Hematopoietic multipotent progenitor cell treated with erythropoietin and hydrocortisone succinate and interleukin-3 and kit ligand, for 8 days (in vitro differentiated cells): ENCODE measurements around the gene KCNJ5.

Experiments used
- DNase-seq: peaks from one replicate; pipeline ENCODE4 v3.0.0-alpha.2; 2015

KCNJ5 gene

DNA sequence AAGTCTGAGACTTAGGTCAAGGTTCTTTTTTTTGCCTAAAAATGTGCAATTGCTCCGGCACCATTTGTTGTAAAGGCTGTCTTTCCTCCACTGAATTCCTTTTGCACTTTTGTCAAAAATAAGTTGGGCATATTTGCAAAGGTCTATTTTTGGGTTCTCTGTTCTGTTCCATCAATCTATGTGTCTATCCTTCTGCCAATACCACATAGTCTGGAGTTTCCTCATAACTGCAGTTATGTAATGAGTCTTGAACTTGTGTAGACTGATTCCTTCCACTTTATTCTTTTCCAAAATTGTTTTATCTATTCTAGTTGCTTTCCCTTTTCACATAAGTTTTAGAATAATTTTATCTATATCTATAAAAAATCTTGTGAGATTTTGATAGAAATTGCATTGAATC is 6.7 kb downstream of the KCNJ5 start:
- DNase-seq = no peak

GRCh38 chr11:128898580-128899344 is 7.6 kb downstream of the KCNJ5 start:
- DNase-seq = no peak

GRCh38 chr11:128900468-128900867 is 9.3 kb downstream of the KCNJ5 start:
- DNase-seq = no peak

DNA sequence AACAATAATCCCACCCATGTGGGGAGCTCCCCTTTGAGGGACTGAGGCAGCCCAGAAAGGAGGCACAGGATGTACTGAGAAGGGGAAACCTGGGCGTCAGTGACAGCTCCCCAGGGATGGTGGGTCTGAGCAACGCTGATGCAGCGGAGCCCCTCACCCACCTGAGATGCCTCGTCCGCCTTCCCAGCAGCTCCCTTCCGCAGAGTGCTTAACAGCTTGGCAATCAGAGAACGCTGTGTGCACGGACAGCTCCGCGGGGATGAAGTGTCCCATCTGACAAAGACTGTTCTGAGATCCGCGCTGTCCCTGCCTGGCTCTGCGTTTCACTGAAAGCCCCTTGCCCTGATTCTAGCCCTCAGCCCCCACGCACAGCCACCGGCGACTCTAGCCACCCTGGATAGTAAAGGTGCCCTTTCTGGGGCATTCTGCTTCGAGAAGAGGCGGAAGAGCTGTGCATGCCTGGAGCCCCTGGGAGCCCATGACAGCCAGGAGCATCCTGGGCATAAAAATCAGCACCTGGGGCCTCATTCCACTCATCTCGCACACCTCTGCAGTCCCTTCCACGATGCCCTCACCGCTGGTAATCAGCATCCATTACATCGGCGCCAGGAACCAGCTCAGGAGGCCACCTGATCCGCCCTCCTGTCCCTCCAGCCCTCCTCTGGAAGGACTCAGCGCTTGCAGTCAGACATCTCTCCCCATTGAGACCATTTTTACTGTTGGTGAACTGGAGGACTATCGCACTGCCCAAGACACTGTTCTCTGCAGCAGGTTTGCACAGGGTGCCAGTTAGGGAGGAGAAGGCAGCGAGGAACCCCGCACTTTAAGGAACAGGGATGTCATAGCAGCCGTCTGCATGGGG is 10.7 kb downstream of the KCNJ5 start:
- DNase-seq = no peak

DNA sequence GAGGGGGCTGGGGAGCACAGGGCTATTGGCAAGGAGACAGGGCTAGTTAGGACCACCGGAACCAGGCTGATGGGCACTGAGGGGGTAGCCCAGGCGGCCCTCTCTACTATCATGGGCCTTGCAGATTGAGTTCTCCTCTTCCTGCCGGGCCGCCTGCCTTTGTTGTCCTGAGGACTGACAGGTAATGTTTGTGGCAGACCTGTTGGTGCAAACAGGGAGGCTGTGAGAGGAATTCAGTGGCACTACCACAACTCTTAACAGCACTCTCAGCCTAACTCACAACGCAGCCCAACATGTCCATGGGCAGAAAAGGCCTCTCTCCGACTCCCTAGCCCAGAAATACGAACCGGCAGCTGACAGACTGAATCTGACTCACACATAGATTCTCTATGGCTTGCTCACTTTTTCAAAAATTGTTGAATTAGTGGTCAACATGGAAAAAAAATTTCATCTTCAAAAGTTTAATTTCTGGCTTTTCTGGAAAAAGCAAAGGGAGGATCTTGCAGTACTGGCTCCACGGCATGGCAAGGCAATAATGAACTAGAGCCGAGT is 11.4 kb downstream of the KCNJ5 start:
- DNase-seq = no peak

- DNase-seq = no peak
Measured at GRCh38 chr11:128903248-128904061, 12.3 kb downstream of the KCNJ5 start.

DNA sequence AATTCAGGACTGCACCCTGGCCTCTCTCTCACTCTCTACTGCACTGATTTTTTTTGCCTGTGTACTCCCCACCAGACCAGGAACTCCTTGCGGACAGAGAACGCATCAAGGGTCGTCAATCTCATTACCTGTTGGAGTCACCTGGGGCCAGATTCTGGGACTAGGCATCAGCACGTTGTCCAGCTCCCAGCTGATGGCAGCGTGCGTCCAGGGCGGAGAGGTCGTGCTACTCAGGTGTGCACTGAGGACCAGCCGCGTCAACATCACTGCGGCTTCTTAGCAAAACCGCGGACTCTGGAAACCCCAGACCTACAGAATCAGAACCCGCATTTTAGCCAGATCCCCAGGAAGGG is 13.1 kb downstream of the KCNJ5 start:
- DNase-seq = no peak

DNA sequence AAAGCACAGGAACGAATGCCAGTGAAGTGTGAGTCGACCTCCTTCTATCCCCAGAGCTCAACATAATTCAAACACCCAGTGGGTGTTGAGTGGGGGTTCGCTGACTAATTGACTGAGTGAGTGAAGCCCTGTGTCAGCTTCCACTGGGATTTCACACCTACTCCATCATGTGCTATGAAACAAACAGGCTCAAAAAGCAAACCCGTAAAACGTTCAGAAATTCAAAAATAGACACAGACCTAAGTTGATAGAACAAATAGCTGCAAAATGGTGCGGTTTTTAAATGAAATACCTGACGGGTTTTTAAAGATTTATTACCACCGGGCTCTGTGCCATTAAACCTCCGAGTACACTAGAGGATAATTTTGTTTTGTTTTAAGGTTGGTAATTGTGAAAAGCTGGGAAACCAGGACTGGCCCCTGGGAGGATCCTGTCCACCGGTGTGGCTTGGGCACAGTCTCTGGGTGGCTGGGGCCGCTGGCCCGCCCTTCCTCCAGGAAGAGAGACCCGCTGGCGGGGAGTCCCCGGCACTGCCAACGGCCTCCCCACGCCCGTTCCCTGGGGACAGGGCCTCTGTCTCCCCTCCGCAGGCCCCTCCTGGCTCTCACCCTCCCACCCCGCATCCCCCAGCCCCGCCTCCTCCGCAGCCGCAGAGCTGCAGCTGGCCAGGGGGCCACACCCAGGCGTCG is 13.6 kb downstream of the KCNJ5 start:
- DNase-seq = no peak

DNA sequence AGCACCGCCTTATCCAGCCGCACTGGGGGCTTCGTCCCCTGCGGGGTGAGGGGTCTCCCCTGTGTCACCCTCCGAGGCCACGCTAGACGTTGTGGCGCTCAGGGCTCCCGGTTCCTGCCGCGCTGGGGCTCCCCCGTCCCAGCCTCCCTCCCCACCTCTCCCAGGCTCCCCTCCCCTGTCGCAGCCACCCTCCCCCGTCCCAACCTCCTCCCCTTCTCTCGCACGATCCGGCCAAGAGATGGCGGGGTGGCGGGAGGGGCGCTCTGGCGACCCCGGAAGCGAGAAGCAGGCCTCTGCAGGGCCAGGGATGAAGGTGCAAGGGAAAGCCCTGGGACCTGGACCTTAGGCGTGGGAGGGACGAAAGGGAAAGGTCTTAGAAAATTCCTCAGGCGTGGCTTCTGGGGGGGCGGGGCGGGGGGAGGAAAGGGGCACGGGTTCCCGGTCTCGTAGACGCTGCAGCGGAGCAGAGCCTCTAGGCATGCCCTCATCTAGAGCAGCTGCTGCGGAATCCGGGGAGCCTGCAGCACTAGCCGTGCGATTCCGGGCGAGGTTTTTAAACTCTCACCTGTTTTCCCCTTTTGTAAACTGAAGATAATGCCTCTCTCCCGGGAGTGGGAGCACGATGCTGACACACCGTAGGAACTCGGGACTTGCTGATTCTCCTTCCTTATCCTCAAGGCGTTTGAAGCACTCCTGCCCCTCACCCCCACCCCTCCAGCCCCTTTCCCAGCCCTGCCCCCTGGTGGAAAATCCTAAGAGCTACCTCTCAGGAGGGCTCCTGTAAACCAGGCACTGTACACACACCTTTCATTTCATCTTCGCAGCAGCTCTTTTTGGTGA is 14.4 kb downstream of the KCNJ5 start:
- peak; percentile 21 for DNase-seq

DNA sequence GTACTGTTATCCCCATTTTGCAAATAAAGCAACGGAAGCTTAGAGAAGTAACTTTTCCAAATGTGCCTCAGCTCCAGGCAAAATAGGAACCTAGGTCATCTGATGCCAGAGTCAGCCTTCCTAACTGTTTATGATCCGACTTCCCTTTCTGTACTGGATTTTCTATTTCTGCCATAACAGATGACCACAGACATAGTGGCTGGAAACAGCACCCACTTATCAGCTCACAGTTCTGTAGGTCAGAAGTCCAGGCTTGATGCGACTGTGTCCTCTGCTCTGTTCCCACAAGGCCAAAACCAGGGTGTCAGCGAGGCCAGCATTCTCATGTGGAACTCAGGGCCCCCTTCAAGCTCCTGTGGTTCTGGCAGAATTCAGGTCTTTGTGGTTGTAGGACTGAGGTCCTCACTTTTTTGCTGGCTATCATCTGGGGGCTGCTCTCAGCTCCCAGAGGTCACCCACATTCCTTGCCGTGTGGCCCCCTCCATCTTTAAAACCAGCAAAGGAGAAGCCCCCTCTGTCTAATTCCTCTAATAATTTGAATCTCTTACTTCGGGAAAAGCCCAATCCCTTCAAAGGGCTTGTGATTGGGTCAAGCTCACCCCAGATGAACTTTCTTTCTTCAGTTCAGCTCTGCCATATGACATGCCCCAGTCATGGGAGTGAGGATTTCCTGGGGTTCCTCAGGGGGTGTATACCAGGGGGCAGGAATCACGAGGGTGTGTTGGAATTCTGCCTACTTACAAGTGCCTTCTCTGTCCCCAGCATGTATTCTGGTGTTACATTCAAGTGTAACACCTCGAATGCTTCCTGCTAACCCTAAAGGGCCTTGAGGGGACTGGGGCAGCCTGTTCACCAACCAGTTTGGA is 15.3 kb downstream of the KCNJ5 start:
- DNase-seq = no peak

GRCh38 chr11:128907585-128907984 is 16.4 kb downstream of the KCNJ5 start:
- no peak for DNase-seq

DNA sequence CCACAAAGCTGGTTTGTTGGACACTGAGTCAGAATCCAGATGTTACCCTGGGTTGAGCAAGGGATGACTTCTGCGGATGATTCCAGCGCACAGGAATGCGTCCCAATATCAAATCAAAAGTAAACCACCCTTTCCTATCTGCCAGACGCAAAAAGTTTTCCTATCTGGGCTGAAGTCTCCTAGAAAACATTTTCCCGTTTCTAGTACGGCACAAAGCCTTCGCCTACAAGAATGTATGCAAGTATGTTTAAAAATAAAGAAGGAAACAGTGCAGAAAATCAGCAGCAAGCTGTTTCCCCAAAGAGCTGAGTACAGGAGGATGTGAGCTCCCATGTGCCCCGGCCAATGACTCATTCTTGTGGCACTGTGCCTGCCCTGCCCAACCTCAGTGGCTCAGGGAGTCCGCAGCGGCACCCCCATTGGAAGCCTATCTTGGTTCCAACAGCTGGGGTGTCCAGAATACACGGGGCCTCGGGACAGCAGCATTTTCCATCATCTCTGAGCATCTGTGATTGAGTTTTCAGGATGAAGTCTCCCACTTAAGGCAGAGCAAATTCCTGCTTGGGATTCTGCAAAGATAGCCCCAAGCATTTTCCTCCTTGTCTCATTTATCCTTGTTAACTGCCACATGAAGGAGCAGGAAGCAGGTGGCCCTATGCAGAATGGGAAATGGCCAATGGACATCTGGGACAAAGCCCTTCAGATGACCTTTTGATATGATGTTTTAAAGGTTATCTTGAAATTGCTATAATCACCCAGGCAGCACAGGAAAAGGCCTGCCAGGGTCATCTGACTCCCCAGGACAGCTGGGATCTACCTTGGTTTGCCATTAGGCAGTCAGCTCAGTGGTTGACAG is 17.5 kb downstream of the KCNJ5 start:
- peak; percentile 51 for DNase-seq

- DNase-seq = no peak
Measured at GRCh38 chr11:128909438-128910125, 18.4 kb downstream of the KCNJ5 start.

DNA sequence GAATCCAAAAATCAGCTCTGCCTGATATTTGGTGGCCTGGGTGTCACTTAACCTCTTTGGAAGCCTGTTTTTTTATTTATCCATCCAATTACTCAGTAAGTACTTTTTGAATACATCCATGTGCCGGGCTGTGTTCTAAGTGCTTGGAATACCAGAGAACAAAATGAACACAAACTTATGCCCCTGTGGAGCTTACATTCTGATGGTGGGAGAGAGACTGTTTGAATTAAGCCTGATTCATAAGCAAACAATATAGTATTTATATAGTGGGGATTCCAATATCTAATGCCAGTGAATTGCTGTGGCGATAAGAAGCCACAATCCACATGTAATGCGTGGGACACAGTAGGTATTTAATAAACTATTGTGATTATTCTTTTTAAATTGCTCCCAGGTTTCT is 19.4 kb downstream of the KCNJ5 start:
- DNase-seq = no peak

GRCh38 chr11:128911239-128911638 is 20.1 kb downstream of the KCNJ5 start:
- DNase-seq = no peak

DNA sequence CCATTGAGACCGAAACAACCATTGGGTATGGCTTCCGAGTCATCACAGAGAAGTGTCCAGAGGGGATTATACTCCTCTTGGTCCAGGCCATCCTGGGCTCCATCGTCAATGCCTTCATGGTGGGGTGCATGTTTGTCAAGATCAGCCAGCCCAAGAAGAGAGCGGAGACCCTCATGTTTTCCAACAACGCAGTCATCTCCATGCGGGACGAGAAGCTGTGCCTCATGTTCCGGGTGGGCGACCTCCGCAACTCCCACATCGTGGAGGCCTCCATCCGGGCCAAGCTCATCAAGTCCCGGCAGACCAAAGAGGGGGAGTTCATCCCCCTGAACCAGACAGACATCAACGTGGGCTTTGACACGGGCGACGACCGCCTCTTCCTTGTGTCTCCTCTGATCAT is 20.5 kb downstream of the KCNJ5 start:
- no peak for DNase-seq

DNA sequence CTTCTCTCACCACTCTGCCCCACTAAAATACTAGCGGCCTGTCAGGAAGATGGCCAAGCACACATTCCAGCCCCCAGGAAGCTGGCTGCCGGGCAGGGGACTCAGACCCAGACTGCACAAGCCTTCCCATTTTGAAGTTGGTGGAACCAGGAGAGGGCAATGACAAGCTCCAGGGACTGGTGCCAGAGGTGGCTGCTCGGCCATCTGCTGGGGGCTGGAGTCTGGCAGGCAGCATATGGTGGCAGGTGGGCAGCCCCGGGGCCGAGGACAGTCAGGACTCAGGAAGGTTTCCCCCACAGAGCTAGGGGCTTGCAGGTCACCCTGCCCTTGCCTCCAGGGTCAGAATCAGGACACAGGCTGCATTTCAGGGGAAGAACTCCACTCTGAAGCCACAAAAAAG is 22.6 kb downstream of the KCNJ5 start:
- DNase-seq = no peak

GRCh38 chr11:128914216-128915148 is 23.3 kb downstream of the KCNJ5 start:
- no peak for DNase-seq
